ENCODE data around the gene ADARB1.

The ADARB1 gene

GRCh38 chr21:45235488-45235887, 161.1 kb downstream of the ADARB1 start:
- no peaks in the 10 kb centered on the region for H3K27me3 ChIP-seq
- no peak for DNase-seq
- H3K36me3 ChIP-seq = no peaks in the 10 kb centered on the region
- H3K4me1 ChIP-seq = no peaks in the 10 kb centered on the region
- no peak overlapping the region for H3K4me3 ChIP-seq (ENCODE audit: low read depth, low read length)
- no peak for TF ChIP-seq CTCF (IDR thresholded peaks at IDR 0.05; ENCODE audit: low read depth, low read length)
- H3K9me3 ChIP-seq = no peaks in the 10 kb centered on the region

- no peak overlapping the region for H3K4me3 ChIP-seq (ENCODE audit: low read depth, low read length)
- H3K27me3 ChIP-seq = no peaks in the 10 kb centered on the region
- peak; percentile 34 for TF ChIP-seq CTCF (IDR thresholded peaks at IDR 0.05; ENCODE audit: low read depth, low read length)
- no peaks in the 10 kb centered on the region for H3K4me1 ChIP-seq
- H3K36me3 ChIP-seq = no peaks in the 10 kb centered on the region
- DNase-seq = no peak
- H3K9me3 ChIP-seq = no peaks in the 10 kb centered on the region
Measured at GRCh38 chr21:45236481-45236880, 162.1 kb downstream of the ADARB1 start.

GRCh38 chr21:45237401-45237800, 163.0 kb downstream of the ADARB1 start:
- Histone ChIP-seq H3K9me3 (no peaks in the 10 kb centered on the region), H3K4me3 (ENCODE audit: low read depth, low read length) (no peak overlapping the region), H3K27me3 (no peaks in the 10 kb centered on the region), H3K36me3 (no peaks in the 10 kb centered on the region), H3K4me1 (no peaks in the 10 kb centered on the region)
- TF ChIP-seq CTCF (IDR thresholded peaks at IDR 0.05; ENCODE audit: low read depth, low read length) = no peak
- no peak for DNase-seq

GRCh38 chr21:45241357-45241756, 167.0 kb downstream of the ADARB1 start:
- Histone ChIP-seq H3K27me3 (no peaks in the 10 kb centered on the region), H3K4me1 (no peaks in the 10 kb centered on the region), H3K36me3 (no peaks in the 10 kb centered on the region), H3K9me3 (no peaks in the 10 kb centered on the region), H3K4me3 (ENCODE audit: low read depth, low read length) (no peak overlapping the region)
- DNase-seq = no peak
- no peak for TF ChIP-seq CTCF (IDR thresholded peaks at IDR 0.05; ENCODE audit: low read depth, low read length)

GRCh38 chr21:45243603-45244002, 169.2 kb downstream of the ADARB1 start:
- Histone ChIP-seq H3K4me1 (no peaks in the 10 kb centered on the region; the same call in 1 of the 2 replicates), H3K4me3 (ENCODE audit: low read depth, low read length) (no peak overlapping the region), H3K36me3 (no peaks in the 10 kb centered on the region), H3K27me3 (no peaks in the 10 kb centered on the region; the same call in 1 of the 2 replicates), H3K9me3 (no peaks in the 10 kb centered on the region)
- TF ChIP-seq CTCF (IDR thresholded peaks at IDR 0.05; ENCODE audit: low read depth, low read length) = no peak
- DNase-seq = no peak

GRCh38 chr21:45244799-45245340, 170.5 kb downstream of the ADARB1 start:
- no peak for DNase-seq
- H3K4me1 ChIP-seq = no peaks in the 10 kb centered on the region; the same call in 1 of the 2 replicates
- no peak overlapping the region for H3K4me3 ChIP-seq (ENCODE audit: low read depth, low read length)
- no peaks in the 10 kb centered on the region for H3K36me3 ChIP-seq
- TF ChIP-seq CTCF (IDR thresholded peaks at IDR 0.05; ENCODE audit: low read depth, low read length) = no peak
- no peaks in the 10 kb centered on the region; the same call in 1 of the 2 replicates for H3K27me3 ChIP-seq
- no peaks in the 10 kb centered on the region for H3K9me3 ChIP-seq

All from BE2C (cell line).